Right cardiac atrium (tissue), 5 donors: ENCODE results near the gene SLC35F3. TPM values are rescaled to one million over a fixed set of nuclear protein-coding genes. Genes with fewer than 3 reads are reported as not detected.
A peak's percentile ranks its signal among the peaks of the same experiment; 100 is the strongest.

ENCODE experiments used
- ATAC-seq, 2 donors: fragments of 200-7000 bp; cut with Tn5 transposase; one replicate each; pipeline versions ENCODE4 v1.8.0 to v1.9.1; 2020; ENCODE audit warnings: moderate library complexity in 2 of 2, mild to moderate bottlenecking in 1 of 2
- DNase-seq, 3 donors: peaks; one replicate each; pipeline ENCODE4 v3.0.0-alpha.2; 2020
- H3K27ac ChIP-seq: one replicate; pipeline ENCODE4 v1.5.1; 2013; ENCODE audit warnings: mild to moderate bottlenecking, low read length, control low read depth, moderate library complexity
- H3K27me3 ChIP-seq: one replicate; pipeline ENCODE4 v1.6.1; 2013; ENCODE audit not compliant: control insufficient read depth, insufficient read depth
- H3K4me1 ChIP-seq: one replicate; pipeline ENCODE4 v1.6.1; 2013; ENCODE audit warnings: low read length; ENCODE audit not compliant: control insufficient read depth, insufficient read depth
- H3K4me3 ChIP-seq: one replicate; pipeline ENCODE4 v1.5.1; 2013; ENCODE audit warnings: low read length, control low read depth
- H3K9me3 ChIP-seq: one replicate; pipeline ENCODE4 v1.6.1; 2013; ENCODE audit warnings: low read length; ENCODE audit not compliant: control insufficient read depth
- WGBS: extraction: QIAGEN DNeasy Blood & Tissue Kit; methylation state at CpG from one replicate; pipeline ENCODE4 v1.1.7; 2013; 5-methylcytosine and 5-hydroxymethylcytosine counted together
- intact Hi-C, 4 donors: fragments of 100-400 bp; cut with DNase I; formaldehyde crosslinking; loops; one replicate each; pipeline versions ENCODE4 v1.11.0 to v1.14.0; 2022 to 2023
- microRNA-seq, 2 donors: library from miRNA; unstranded; fragments of <30 nt; microRNA quantifications; one replicate each; pipeline ENCODE4 v1.2.0, GENCODE V29; 2020 to 2021
- polyA plus RNA-seq: library from polyadenylated mRNA; stranded (reverse); fragments of 200-250 nt; gene quantifications from one replicate; pipeline ENCODE4 v1.2.3, GENCODE V29; 2013
- total RNA-seq, 4 donors: library from RNA; stranded (reverse); fragmentation: NEBNext Ultra II Directional; extraction: Animal tissue kit (Norgen Biotek cat#: 25700); gene quantifications; one replicate each; pipeline ENCODE4 v1.2.1, GENCODE V29; 2021
- donor health status: healthy with polysubstance abuse.
- donor health status: DM: no; HTN: yes; CAD: no.
- donor health status: DM: no; HTN: no; CAD: no.
- donor health status: DM: no; HTN: yes; CAD: no; lungs with severe emphysema.
- donor health status: DM: yes; HTN: yes; CAD: no.

Gene SLC35F3
- total and polyA plus RNA-seq, 5 donors, result 0.09 TPM; not detected in 4

GRCh38 chr1:234373064-234373958 is 468.8 kb downstream of the SLC35F3 start, which contains the start of gene COA6:
TSS of gene COA6 (plus strand) at chr1:234373456. CDS start at chr1:234373467, 11 bp downstream.
- ATAC-seq, result peak; percentile 97 to 98
- intact Hi-C loops, result no loop called here
- WGBS, result under 1% methylated on average over 62 of the region's 62 CpGs
- peak; percentile 92 to 96 (median 95) for DNase-seq
- Histone ChIP-seq H3K27me3 (no peaks in the 10 kb centered on the region), H3K27ac (peak within 1 kb of the TSS; percentile 95), H3K4me3 (peak within 1 kb of the TSS; percentile 99), H3K9me3 (no peaks in the 10 kb centered on the region), H3K4me1 (no peaks in the 10 kb centered on the region)

GRCh38 chr1:234373959-234374254 is 469.4 kb downstream of the SLC35F3 start:
- DNase-seq, result no peak
- intact Hi-C loops, result no loop called here
- H3K4me1 ChIP-seq, result no peaks in the 10 kb centered on the region
- ATAC-seq, result peak; percentile 65 to 66
- no peaks in the 10 kb centered on the region for H3K27me3 ChIP-seq
- peak overlapping the region; percentile 99 for H3K4me3 ChIP-seq
- H3K9me3 ChIP-seq, result no peaks in the 10 kb centered on the region
- H3K27ac ChIP-seq, result peak overlapping the region; percentile 95
- 2% methylated on average over 6 of the region's 6 CpGs for WGBS

Small RNAs within 50 kb of the gene (microRNA-seq; reads per million reads assigned to microRNA genes)
- 0 reads per million in 2 donors for gene MIR4671
